ENCODE measurements around the gene KIF2A. TPM values are rescaled to one million over a fixed set of nuclear protein-coding genes. Genes with fewer than 3 reads are reported as not detected.

KIF2A gene
- total and polyA plus RNA-seq, 2 of the 8 experiments (the other 6 are each of a cell fraction or from before 2014, with no cell fraction given) = 18.4 to 97.1 TPM

GRCh38 chr5:62273687-62274086 is 32.3 kb upstream of the KIF2A start (continued):
- TF ChIP-seq CHD7 (IDR thresholded peaks at IDR 0.05; ENCODE audit: insufficient replicate concordance, low read length) (no peak), YY1 (IDR thresholded peaks at IDR 0.05; ENCODE audit: low read depth, low read length) (no peak), SRF (IDR thresholded peaks at IDR 0.05; ENCODE audit: low read depth, low read length) (no peak), CHD1 (IDR thresholded peaks at IDR 0.05; ENCODE audit: low read depth, low read length) (no peak), POLR2AphosphoS5 (IDR thresholded peaks at IDR 0.05; ENCODE audit: low read depth, low read length) (no peak), GTF2F1 (IDR thresholded peaks at IDR 0.05; ENCODE audit: borderline replicate concordance, low read depth, low read length) (no peak), RBBP5 (IDR thresholded peaks at IDR 0.05; ENCODE audit: borderline replicate concordance, low read depth, low read length) (no peak), ASH2L (IDR thresholded peaks at IDR 0.05; ENCODE audit: low read length) (no peak), KDM4A (IDR thresholded peaks at IDR 0.05; ENCODE audit: low read depth, low read length, severe bottlenecking) (no peak)

All from H1 (cell line).